GM10847 (cell line): Measurements from ENCODE around the gene PLEKHN1.

Source experiments
- POLR2A ChIP-seq: IDR thresholded peaks from 2 replicates; pipeline ENCODE4 v1.6.1; 2011; ENCODE audit not compliant: insufficient read length; ENCODE audit errors: extremely low read depth

PLEKHN1 gene

GRCh38 chr1:980602-981395 lies 14.5 kb downstream of the PLEKHN1 start:
- no peak for TF ChIP-seq POLR2A

- TF ChIP-seq POLR2A, result no peak
Observed at GRCh38 chr1:981491-981954, 15.2 kb downstream of the PLEKHN1 start.

- TF ChIP-seq POLR2A, result no peak
Observed at GRCh38 chr1:981955-982558, 15.8 kb downstream of the PLEKHN1 start, which contains the start of gene PERM1. Gene PERM1 (minus strand): TSS chr1:982093. CDS start chr1:981029, 1,064 bp downstream.

GRCh38 chr1:982765-983436 lies 16.6 kb downstream of the PLEKHN1 start:
- TF ChIP-seq POLR2A, result no peak

GRCh38 chr1:983798-984475 lies 17.7 kb downstream of the PLEKHN1 start:
- no peak for TF ChIP-seq POLR2A

- no peak for TF ChIP-seq POLR2A
Observed at GRCh38 chr1:984476-984814, 18.2 kb downstream of the PLEKHN1 start.

GRCh38 chr1:985126-985525 lies 18.8 kb downstream of the PLEKHN1 start:
- no peak for TF ChIP-seq POLR2A

GRCh38 chr1:991895-992294 lies 25.6 kb downstream of the PLEKHN1 start:
- TF ChIP-seq POLR2A, result no peak

GRCh38 chr1:992362-992761 lies 26.1 kb downstream of the PLEKHN1 start:
- TF ChIP-seq POLR2A, result no peak

GRCh38 chr1:993379-993995 lies 27.2 kb downstream of the PLEKHN1 start:
- TF ChIP-seq POLR2A, result no peak

GRCh38 chr1:995665-996633 lies 29.7 kb downstream of the PLEKHN1 start:
- TF ChIP-seq POLR2A, result no peak

- TF ChIP-seq POLR2A, result no peak
Observed at GRCh38 chr1:996851-997712, 30.8 kb downstream of the PLEKHN1 start.

- no peak for TF ChIP-seq POLR2A
Observed at GRCh38 chr1:997713-997992, 31.4 kb downstream of the PLEKHN1 start.
